HepG2 (cell line): ENCODE results near the gene HS6ST2. TPM values are rescaled to one million over a fixed set of nuclear protein-coding genes. Genes with fewer than 3 reads are reported as not detected.
A peak's percentile ranks its signal among the peaks of the same experiment; 100 is the strongest.

Source experiments
- ATAC-seq: fragments of 200-7000 bp; cut with Tn5 transposase; 3 replicates; pipeline ENCODE4 v1.9.1; 2020; ENCODE audit warnings: mild to moderate bottlenecking, moderate library complexity
- BruUV-seq: library from RNA; stranded (reverse); fragments of 400-500 nt; replicated peaks from 2 replicates; lab custom pipeline; 2021; lab: Mats Ljungman, UMichigan
- CTCF ChIA-PET: fragments of 300-600 bp; formaldehyde crosslinking; extraction: SDS; loops from one replicate; lab custom pipeline; 2021; ENCODE audit warnings: low total read pairs, inconsistent platforms, low intra/inter-chr PET ratio; lab: Yijun Ruan, JAX
- POLR2A ChIA-PET: fragments of 350-600 bp; sonication (Branson Sonifier 250); formaldehyde crosslinking; loops from one replicate; lab custom pipeline; 2020; ENCODE audit warnings: antibody characterized with exemption, inconsistent platforms; lab: Yijun Ruan, JAX
- DNase-seq: peaks from one replicate; pipeline ENCODE4 v3.0.0-alpha.2; 2015; ENCODE audit warnings: low spot score
- FAIRE-seq: peaks from 3 replicates; lab custom pipeline; 2011; peaks lifted over from hg19 to GRCh38; lab: Jason Lieb, UNC
- H2AFZ ChIP-seq: one replicate; pipeline ENCODE4 v1.6.1; 2011; ENCODE audit warnings: low read length, inconsistent platforms
- H3K27ac ChIP-seq: fragments of 300-600 bp; 3 replicates; pipeline ENCODE4 v1.8.0; 2011; ENCODE audit warnings: mixed run types, mild to moderate bottlenecking, mixed read lengths, low read length, inconsistent platforms; ENCODE audit not compliant: insufficient read depth; ENCODE audit errors: extremely low read length
- H3K27me3 ChIP-seq, 2 experiments: fragments of 200-600 bp in 1 of 2; 2 replicates in 1 of 2; 3 replicates in 1 of 2; pipeline versions ENCODE4 v1.6.0 to v1.8.0; 2011; ENCODE audit warnings: low read length in 2 of 2, mild to moderate bottlenecking in 2 of 2, moderate library complexity in 2 of 2, inconsistent platforms in 1 of 2; ENCODE audit not compliant: insufficient read depth in 2 of 2, control insufficient read depth in 1 of 2
- H3K36me3 ChIP-seq, 2 experiments: fragments of 200-600 bp in 1 of 2; replicated peaks in 1 of 2; 2 replicates in 1 of 2; 3 replicates in 1 of 2; pipeline versions ENCODE4 v1.5.1 to v1.8.0; 2011; ENCODE audit warnings: low read length in 2 of 2, inconsistent platforms in 1 of 2; ENCODE audit not compliant: insufficient read depth in 2 of 2, control insufficient read depth in 1 of 2
- H3K4me1 ChIP-seq: 2 replicates; pipeline ENCODE4 v1.5.1; 2012; ENCODE audit warnings: low read length, inconsistent platforms; ENCODE audit not compliant: insufficient read depth
- H3K4me2 ChIP-seq: 2 replicates; pipeline ENCODE4 v1.6.0; 2011; ENCODE audit warnings: low read depth, low read length, inconsistent platforms
- H3K4me3 ChIP-seq, 3 experiments: fragments of 200-600 bp in 1 of 3; sonication (generic), shearing (Covaris generic) in 1 of 3; replicated peaks in 1 of 3; 2 replicates each; pipeline ENCODE4 v1.5.1; 2011 to 2016; ENCODE audit warnings: low read length in 3 of 3, inconsistent platforms in 2 of 3, low read depth in 2 of 3, mild to moderate bottlenecking in 2 of 3, control low read depth in 1 of 3, mixed read lengths in 1 of 3; ENCODE audit not compliant: insufficient read depth in 1 of 3
- H3K79me2 ChIP-seq: one replicate; pipeline ENCODE4 v1.6.1; 2011; ENCODE audit warnings: low read length, inconsistent platforms; ENCODE audit not compliant: insufficient read depth
- H3K9ac ChIP-seq: 2 replicates; pipeline ENCODE4 v1.6.0; 2011; ENCODE audit warnings: mild to moderate bottlenecking, low read depth, low read length, inconsistent platforms; ENCODE audit not compliant: insufficient read depth
- H3K9me3 ChIP-seq: 2 replicates; pipeline ENCODE4 v1.5.1; 2012; ENCODE audit warnings: mild to moderate bottlenecking, low read length
- H4K20me1 ChIP-seq: 2 replicates; pipeline ENCODE4 v1.6.0; 2011; ENCODE audit warnings: inconsistent platforms, mild to moderate bottlenecking, low read length, moderate library complexity; ENCODE audit not compliant: insufficient read depth
- ARNT2 ChIP-seq: sonication (generic); formaldehyde crosslinking; IDR thresholded peaks from 2 replicates; pipeline ENCODE4 v1.8.0; 2022; ENCODE audit warnings: mild to moderate bottlenecking, low read depth, missing genetic modification reagents, moderate library complexity
- ISL2 ChIP-seq: sonication (generic); formaldehyde crosslinking; IDR thresholded peaks from 2 replicates; pipeline ENCODE4 v1.5.0; 2020; ENCODE audit warnings: missing genetic modification reagents
- THRA ChIP-seq: sonication (generic); formaldehyde crosslinking; IDR thresholded peaks from 2 replicates; pipeline ENCODE4 v1.4.0; 2020; ENCODE audit warnings: missing genetic modification reagents, borderline replicate concordance
- ZNF564 ChIP-seq: sonication (generic); formaldehyde crosslinking; IDR thresholded peaks from 2 replicates; pipeline ENCODE4 v1.8.1; 2023; ENCODE audit warnings: mild to moderate bottlenecking, missing genetic modification reagents
- ZNF644 ChIP-seq: IDR thresholded peaks from 2 replicates; pipeline ENCODE4 v1.6.1; 2016; ENCODE audit warnings: low read depth
- ZNF713 ChIP-seq: sonication (generic); formaldehyde crosslinking; IDR thresholded peaks from 2 replicates; pipeline ENCODE4 v1.4.0; 2020; ENCODE audit warnings: mild to moderate bottlenecking, missing genetic modification reagents
- WGBS: methylation state at CpG from one replicate; pipeline ENCODE4 v1.1.6; 2017; ENCODE audit warnings: low lambda C conversion rate; 5-methylcytosine and 5-hydroxymethylcytosine counted together
- in situ Hi-C: cut with HindIII; loops from 2 replicates; pipeline ENCODE4 v1.10.0; 2017; ENCODE audit warnings: low pct_unique_long_range_greater_than_20kb; ENCODE audit not compliant: extremely low pct_ligation_motif_present
- intact Hi-C: fragments of 100-400 bp; cut with micrococcal nuclease; formaldehyde crosslinking; loops from one replicate; pipeline ENCODE4 v1.10.0; 2022; ENCODE audit not compliant: unreplicated experiment
- polyA plus RNA-seq, 8 experiments: library from polyadenylated mRNA; depleted of rRNA in 3 of 8; stranded (reverse) in 7 of 8; unstranded in 1 of 8; fragments of >200 nt; fragmentation: Illumina TruSeq in 4 of 8; extraction: Trizol in 4 of 8; gene quantifications; 2 replicates each; pipeline versions ENCODE4 v1.2.1 to v1.2.3, GENCODE V29; 2011 to 2016; ENCODE audit warnings: low read depth in 4 of 8, missing spikeins in 1 of 8, mixed read lengths in 1 of 8; ENCODE audit not compliant: insufficient read depth in 1 of 8
- total RNA-seq, 5 experiments: library from RNA; depleted of rRNA; stranded (reverse); fragments of >200 nt; fragmentation: Illumina TruSeq; extraction: Trizol; gene quantifications; 2 replicates each; pipeline ENCODE4 v1.2.3, GENCODE V29; 2016; ENCODE audit warnings: low read depth in 1 of 5

The HS6ST2 gene
- total and polyA plus RNA-seq, 2 of the 13 experiments (the other 11 are each of a cell fraction or from before 2014, with no cell fraction given), result 0.05 TPM; not detected in 1

GRCh38 chrX:132638313-132638712 lies 320.1 kb downstream of the HS6ST2 start:
- Histone ChIP-seq H3K27ac (no peak overlapping the region), H3K36me3 (no peaks in the 10 kb centered on the region), H3K4me1 (no peaks in the 10 kb centered on the region), H3K79me2 (no peaks in the 10 kb centered on the region), H3K27me3 (no peaks in the 10 kb centered on the region), H3K9ac (no peak overlapping the region), H3K4me2 (no peak overlapping the region), H2AFZ (no peak overlapping the region), H3K9me3 (no peaks in the 10 kb centered on the region), H4K20me1 (no peaks in the 10 kb centered on the region), H3K4me3 (no peak overlapping the region)
- no peak for ATAC-seq
- no peak for TF ChIP-seq ARNT2 (CRISPR knock-in tag)
- TF ChIP-seq ZNF713, result no peak
- no peak for DNase-seq
- CTCF ChIA-PET, result no interaction called here
- intact Hi-C loops, result no loop called here
- WGBS, result 0% methylated on average over 1 of the region's 1 CpG
- BruUV-seq, result no TSS peak
- in situ Hi-C loops, result loop anchor here (10.0 kb wide), 1 partner anchor 794 kb away; no protein-coding TSS in a partner anchor
- POLR2A ChIA-PET, result no interaction called here
- no peak for FAIRE-seq

- FAIRE-seq, result peak; percentile 12
- H3K27ac ChIP-seq, result no peak overlapping the region
- DNase-seq, result no peak
- H3K4me2 ChIP-seq, result no peak overlapping the region
- H3K9me3 ChIP-seq, result no peaks in the 10 kb centered on the region
- no peak for ATAC-seq
- no peaks in the 10 kb centered on the region for H3K79me2 ChIP-seq
- H3K36me3 ChIP-seq, result no peaks in the 10 kb centered on the region
- no peak for TF ChIP-seq ISL2
- TF ChIP-seq ZNF564 (CRISPR knock-in tag), result no peak
- no peak for TF ChIP-seq THRA (CRISPR knock-in tag)
- no peak for TF ChIP-seq ZNF644
- TF ChIP-seq, all 625 proteins: peak for 0
- 27% methylated on average over 3 of the region's 3 CpGs for WGBS
- Histone ChIP-seq H2AFZ (no peak overlapping the region), H4K20me1 (no peaks in the 10 kb centered on the region), H3K9ac (no peak overlapping the region), H3K4me3 (no peak overlapping the region), H3K27me3 (no peaks in the 10 kb centered on the region), H3K4me1 (no peaks in the 10 kb centered on the region)
- CTCF ChIA-PET, result no interaction called here
- BruUV-seq, result no TSS peak
- in situ Hi-C loops, result loop anchor here (10.0 kb wide), 1 partner anchor 791 kb away; no protein-coding TSS in a partner anchor
- intact Hi-C loops, result no loop called here
- POLR2A ChIA-PET, result no interaction called here
These were observed 322.3 kb downstream of the HS6ST2 start for GRCh38 chrX:132636080-132636479.
